ENCODE measurements around the gene PTPN11.
"Not testable (repeated sequence)": the region's sequence is repeated elsewhere in the genome, so short reads cannot be mapped to it uniquely, and the experiment has no call there.

Gene PTPN11

DNA sequence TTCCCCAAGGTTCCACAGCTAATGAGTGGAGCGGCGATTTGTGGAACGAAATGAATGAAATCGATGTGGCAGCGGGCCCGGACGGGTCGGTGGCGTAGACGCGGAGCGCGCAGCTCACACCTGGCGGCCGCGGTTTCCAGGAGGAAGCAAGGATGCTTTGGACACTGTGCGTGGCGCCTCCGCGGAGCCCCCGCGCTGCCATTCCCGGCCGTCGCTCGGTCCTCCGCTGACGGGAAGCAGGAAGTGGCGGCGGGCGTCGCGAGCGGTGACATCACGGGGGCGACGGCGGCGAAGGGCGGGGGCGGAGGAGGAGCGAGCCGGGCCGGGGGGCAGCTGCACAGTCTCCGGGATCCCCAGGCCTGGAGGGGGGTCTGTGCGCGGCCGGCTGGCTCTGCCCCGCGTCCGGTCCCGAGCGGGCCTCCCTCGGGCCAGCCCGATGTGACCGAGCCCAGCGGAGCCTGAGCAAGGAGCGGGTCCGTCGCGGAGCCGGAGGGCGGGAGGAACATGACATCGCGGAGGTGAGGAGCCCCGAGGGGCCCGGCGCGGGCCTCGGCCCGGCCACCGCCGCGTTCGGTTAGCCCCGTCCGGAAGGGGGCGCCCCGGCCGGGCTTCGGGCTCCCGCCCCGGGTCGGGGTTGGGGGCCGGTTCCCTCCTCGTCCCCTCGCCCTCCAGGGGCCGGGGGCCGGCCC, at the start of gene PTPN11:
Gene PTPN11 (plus strand): TSS at position 340 of the 689 bp plus-strand sequence. CDS start 165 bp downstream, at position 505.
- peak; percentile 71 to 82 for DNase-seq

- no peak for DNase-seq
These were observed 48.5 kb upstream of the PTPN11 start for GRCh38 chr12:112370199-112370598.

GRCh38 chr12:112370868-112371510, 47.8 kb upstream of the PTPN11 start:
- DNase-seq, result no peak

- DNase-seq, result no peak
These were observed 44.5 kb upstream of the PTPN11 start for GRCh38 chr12:112374166-112374740.

GRCh38 chr12:112375105-112375504, 43.6 kb upstream of the PTPN11 start:
- DNase-seq, result no peak

- no peak for DNase-seq
These were observed 37.9 kb upstream of the PTPN11 start for GRCh38 chr12:112380663-112381405.

DNA sequence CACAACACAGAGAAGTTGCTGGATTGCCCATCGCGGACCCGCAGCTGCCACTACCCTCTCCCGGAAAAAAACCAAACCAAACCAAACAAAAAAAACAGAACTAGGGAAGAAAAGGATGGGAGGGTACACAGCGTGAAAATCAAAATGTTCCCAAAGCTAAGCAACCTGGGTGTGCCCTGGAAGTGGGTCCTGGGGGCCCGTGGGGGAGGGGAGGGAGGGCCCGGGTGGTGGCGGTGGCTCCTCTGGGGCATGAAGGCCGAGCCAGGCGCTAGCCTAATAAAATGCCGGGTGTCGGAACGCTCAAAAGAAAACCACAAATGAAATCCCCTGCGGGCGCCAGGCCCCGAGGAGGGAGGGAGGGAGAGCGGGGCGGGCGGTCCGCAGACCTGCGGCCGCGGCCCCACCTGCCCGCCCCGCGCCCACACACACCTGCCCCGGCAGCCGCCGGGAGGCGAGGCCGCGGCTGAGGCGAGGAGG, 37.3 kb upstream of the PTPN11 start:
- DNase-seq, result no peak

GRCh38 chr12:112381883-112382796, 36.6 kb upstream of the PTPN11 start, which contains the start of gene HECTD4:
TSS of gene HECTD4 (minus strand) at chr12:112382431. CDS start at chr12:112382128, 303 bp downstream.
- peak; percentile 83 to 93 for DNase-seq

- DNase-seq, result no peak
These were observed 35.9 kb upstream of the PTPN11 start for GRCh38 chr12:112382866-112383265.

- no peak for DNase-seq
These were observed 32.0 kb upstream of the PTPN11 start for GRCh38 chr12:112386726-112387125.

GRCh38 chr12:112389228-112389627, 29.5 kb upstream of the PTPN11 start:
- no peak for DNase-seq

DNA sequence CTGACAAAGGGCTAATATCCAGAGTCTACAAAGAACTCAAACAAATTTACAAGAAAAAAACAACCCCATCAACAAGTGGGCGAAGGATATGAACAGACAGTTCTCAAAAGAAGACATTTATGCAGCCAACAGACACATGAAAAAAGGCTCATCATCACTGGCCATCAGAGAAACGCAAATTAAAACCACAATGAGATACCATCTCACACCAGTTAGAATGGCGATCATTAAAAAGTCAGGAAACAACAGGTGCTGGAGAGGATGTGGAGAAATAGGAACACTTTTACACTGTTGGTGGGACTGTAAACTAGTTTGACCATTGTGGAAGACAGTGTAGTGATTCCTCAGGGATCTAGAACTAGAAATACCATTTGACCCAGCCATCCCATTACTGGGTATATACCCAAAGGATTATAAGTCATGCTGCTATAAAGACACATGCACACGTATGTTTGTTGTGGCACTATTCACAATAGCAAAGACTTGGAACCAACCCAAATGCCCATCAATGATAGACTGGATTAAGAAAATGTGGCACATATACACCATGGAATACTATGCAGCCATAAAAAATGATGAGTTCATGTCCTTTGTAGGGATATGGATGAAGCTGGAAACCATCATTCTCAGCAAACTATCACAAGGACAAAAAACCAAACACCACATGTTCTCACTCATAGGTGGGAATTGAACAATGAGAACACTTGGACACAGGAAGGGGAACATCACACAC, 28.7 kb upstream of the PTPN11 start:
- DNase-seq, result not testable (repeated sequence)

GRCh38 chr12:112393328-112393727, 25.4 kb upstream of the PTPN11 start:
- DNase-seq, result no peak

- no peak for DNase-seq
These were observed 17.7 kb upstream of the PTPN11 start for GRCh38 chr12:112401054-112401453.

DNA sequence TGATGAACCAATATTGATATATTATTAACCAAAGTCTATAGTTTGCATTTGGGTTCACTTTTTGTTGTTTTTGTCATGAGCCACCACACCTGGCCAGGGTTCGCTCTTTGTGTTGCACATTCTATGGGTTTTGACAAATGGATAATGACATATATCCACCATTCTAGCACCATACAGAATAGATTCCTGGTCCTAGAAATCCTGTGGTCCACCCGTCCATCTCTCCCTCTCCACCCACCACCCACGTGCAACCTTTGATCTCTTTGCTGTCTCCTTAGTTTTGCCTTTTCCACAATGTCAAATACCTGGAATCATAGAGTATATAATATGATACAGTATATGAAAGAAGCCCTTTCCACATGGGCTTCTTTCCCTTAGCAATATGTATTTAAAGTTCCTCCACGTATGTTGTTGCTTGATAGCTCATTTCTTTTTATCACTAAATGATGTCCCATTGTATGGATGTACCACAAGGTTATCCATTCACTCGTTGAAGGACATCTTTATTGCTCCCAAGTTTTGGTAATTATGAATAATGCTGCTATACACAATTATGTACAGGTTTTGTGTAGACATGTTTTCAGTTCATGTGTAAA, 16.7 kb upstream of the PTPN11 start:
- no peak for DNase-seq

- DNase-seq, result no peak
These were observed 11.9 kb upstream of the PTPN11 start for GRCh38 chr12:112406519-112407488.

DNA sequence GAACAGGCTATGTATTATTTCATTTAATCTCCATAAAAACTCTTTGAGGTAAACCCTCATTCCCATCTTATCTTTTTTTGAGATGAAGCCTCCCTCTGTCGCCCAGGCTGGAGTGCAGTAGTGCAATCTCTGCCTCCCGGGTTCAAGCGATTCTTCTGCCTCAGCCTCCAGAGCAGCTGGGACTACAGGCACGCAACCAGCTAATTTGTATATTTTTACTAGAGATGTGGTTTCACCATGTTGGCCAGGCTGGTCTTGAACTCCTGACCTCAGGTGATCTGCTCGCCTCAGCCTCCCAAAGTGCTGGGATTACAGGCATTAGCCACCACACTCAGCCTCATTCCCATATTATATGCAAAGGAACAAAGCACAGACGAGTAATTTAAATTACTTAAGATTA, 11.1 kb upstream of the PTPN11 start:
- DNase-seq, result not testable (repeated sequence)

GRCh38 chr12:112408621-112409020, 10.1 kb upstream of the PTPN11 start:
- DNase-seq, result no peak

DNA sequence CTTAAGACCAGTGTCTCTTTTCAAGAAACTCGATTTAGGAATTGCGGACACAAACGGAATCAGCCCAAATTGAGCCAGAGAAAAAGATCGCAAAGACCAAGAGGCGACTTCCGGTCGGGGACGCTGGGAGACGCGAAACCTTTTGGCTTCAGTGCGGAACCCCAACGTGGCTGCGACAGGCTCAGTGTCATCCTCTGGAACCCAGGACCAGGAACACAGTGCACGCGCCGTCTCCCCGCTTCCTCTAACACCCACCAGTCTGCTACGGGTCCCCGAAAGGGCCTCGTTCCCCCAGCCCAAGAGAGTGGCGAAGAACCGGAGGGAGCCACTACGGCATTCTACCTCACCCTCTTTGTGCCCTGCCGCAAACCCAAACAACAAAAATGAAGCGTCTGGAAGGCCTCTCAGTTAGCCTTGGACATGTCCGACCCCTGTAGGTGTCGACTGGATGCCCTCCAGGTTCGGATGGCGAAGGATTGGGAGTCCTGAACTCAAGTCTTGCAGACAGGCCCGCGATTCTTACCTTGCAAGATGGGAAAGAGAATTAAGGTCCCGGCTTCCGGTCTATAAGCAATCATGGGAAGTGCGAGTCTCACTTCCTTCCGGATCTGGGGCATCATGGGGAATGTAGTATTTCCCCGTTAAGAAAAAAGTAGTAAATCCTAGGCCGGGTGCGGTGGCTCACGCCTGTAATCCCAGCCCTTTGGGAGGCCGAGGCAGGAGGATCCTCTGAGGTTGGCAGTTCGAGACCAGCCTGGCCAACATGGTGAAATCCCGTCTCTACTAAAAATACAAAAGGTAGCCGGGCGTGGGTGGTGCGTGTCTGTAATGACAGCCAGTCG, 9.5 kb upstream of the PTPN11 start, which contains the start of gene RPL6:
Gene RPL6 (minus strand): TSS at position 542 of the 842 bp plus-strand sequence. CDS start 949 bp downstream, outside the sequence.
- DNase-seq, result peak; percentile 78 to 90
